ENCODE measurements around the gene PDZD7. TPM values are rescaled to one million over a fixed set of nuclear protein-coding genes. Genes with fewer than 3 reads are reported as not detected.

Gene PDZD7
- total RNA-seq, 1 experiment from 2014 or later = 0.30 TPM

- TF ChIP-seq CTCF (conservative IDR thresholded peaks at IDR 0.05; ENCODE audit: low read depth, low read length) (no peak), EZH2 (IDR thresholded peaks at IDR 0.05; ENCODE audit: borderline replicate concordance, low read depth, low read length, poor library complexity, severe bottlenecking) (no peak)
- intact Hi-C loops (cut with micrococcal nuclease; ENCODE audit: unreplicated experiment) = no loop called here
- POLR2A ChIA-PET (ENCODE audit: low non-redundant PET) = no interaction called here
- Histone ChIP-seq H3K27ac (ENCODE audit: low read depth, low read length, poor library complexity, severe bottlenecking) (peak overlapping the region; percentile 98), H3K9me3 (ENCODE audit: low read depth, low read length, poor library complexity, severe bottlenecking) (no peaks in the 10 kb centered on the region), H3K4me3 (ENCODE audit: low read depth, low read length, poor library complexity, severe bottlenecking) (no peak overlapping the region), H3K27me3 (replicated peaks; ENCODE audit: insufficient read depth, low read depth, low read length, poor library complexity) (no peaks in the 10 kb centered on the region), H3K4me1 (ENCODE audit: insufficient read depth, low read length, poor library complexity, severe bottlenecking) (peaks cover 26% of the 10 kb centered on the region), H3K36me3 (ENCODE audit: insufficient read depth, low read length, poor library complexity, severe bottlenecking) (peaks cover 32% of the 10 kb centered on the region)
- DNase-seq (ENCODE audit: low spot score) = no peak
- CTCF ChIA-PET = no interaction called here
- BruUV-seq (replicated peaks) = no TSS peak
These were observed 29.3 kb downstream of the PDZD7 start for GRCh38 chr10:101001659-101002035.

GRCh38 chr10:101000915-101001658 lies 29.8 kb downstream of the PDZD7 start:
- POLR2A ChIA-PET (ENCODE audit: low non-redundant PET) = no interaction called here
- peaks cover 32% of the 10 kb centered on the region for H3K4me1 ChIP-seq (ENCODE audit: insufficient read depth, low read length, poor library complexity, severe bottlenecking)
- TSS peak; percentile 42 for BruUV-seq (replicated peaks)

GRCh38 chr10:101000127-101000914 lies 30.6 kb downstream of the PDZD7 start:
- Histone ChIP-seq H3K27ac (ENCODE audit: low read depth, low read length, poor library complexity, severe bottlenecking) (peak overlapping the region; percentile 98), H3K36me3 (ENCODE audit: insufficient read depth, low read length, poor library complexity, severe bottlenecking) (peaks cover 20% of the 10 kb centered on the region), H3K27me3 (replicated peaks; ENCODE audit: insufficient read depth, low read depth, low read length, poor library complexity) (no peaks in the 10 kb centered on the region), H3K4me1 (ENCODE audit: insufficient read depth, low read length, poor library complexity, severe bottlenecking) (peaks cover 38% of the 10 kb centered on the region), H3K9me3 (ENCODE audit: low read depth, low read length, poor library complexity, severe bottlenecking) (no peaks in the 10 kb centered on the region), H3K4me3 (ENCODE audit: low read depth, low read length, poor library complexity, severe bottlenecking) (peak overlapping the region; percentile 88)
- ChIA-PET POLR2A (ENCODE audit: low non-redundant PET) (interaction anchor here (0.6 kb wide), 1 partner anchor 11 kb away, joined by 3 read pairs; no protein-coding TSS in a partner anchor), CTCF (interaction anchor here (1.3 kb wide), 1 partner anchor 14 kb away, joined by 5 read pairs; no protein-coding TSS in a partner anchor)
- BruUV-seq (replicated peaks) = no TSS peak
- intact Hi-C loops (cut with micrococcal nuclease; ENCODE audit: unreplicated experiment) = no loop called here
- TF ChIP-seq CTCF (conservative IDR thresholded peaks at IDR 0.05; ENCODE audit: low read depth, low read length) = no peak
- TF ChIP-seq EZH2 (IDR thresholded peaks at IDR 0.05; ENCODE audit: borderline replicate concordance, low read depth, low read length, poor library complexity, severe bottlenecking) = no peak
- DNase-seq (ENCODE audit: low spot score) = peak; percentile 45

More at GRCh38 chr10:101000915-101001658, 29.8 kb downstream of the PDZD7 start:
- H3K27me3 ChIP-seq (replicated peaks; ENCODE audit: insufficient read depth, low read depth, low read length, poor library complexity) = no peaks in the 10 kb centered on the region
- intact Hi-C loops (cut with micrococcal nuclease; ENCODE audit: unreplicated experiment) = no loop called here
- TF ChIP-seq EZH2 (IDR thresholded peaks at IDR 0.05; ENCODE audit: borderline replicate concordance, low read depth, low read length, poor library complexity, severe bottlenecking) (no peak), CTCF (conservative IDR thresholded peaks at IDR 0.05; ENCODE audit: low read depth, low read length) (no peak)
- peak overlapping the region; percentile 88 for H3K4me3 ChIP-seq (ENCODE audit: low read depth, low read length, poor library complexity, severe bottlenecking)
- H3K27ac ChIP-seq (ENCODE audit: low read depth, low read length, poor library complexity, severe bottlenecking) = peak overlapping the region; percentile 98
- no peak for DNase-seq (ENCODE audit: low spot score)
- peaks cover 27% of the 10 kb centered on the region for H3K36me3 ChIP-seq (ENCODE audit: insufficient read depth, low read length, poor library complexity, severe bottlenecking)
- CTCF ChIA-PET = no interaction called here
- no peaks in the 10 kb centered on the region for H3K9me3 ChIP-seq (ENCODE audit: low read depth, low read length, poor library complexity, severe bottlenecking)

Measured in A673 (cell line).